Naive thymus-derived CD4-positive, alpha-beta T cell (primary cell): ENCODE measurements around the gene TMEM273. TPM values are rescaled to one million over a fixed set of nuclear protein-coding genes. Genes with fewer than 3 reads are reported as not detected.

Source experiments
- ATAC-seq: fragments of 150-1000 bp; cut with Tn5 transposase; 2 replicates; pipeline ENCODE4 v1.10.0; 2021; ENCODE audit warnings: mild to moderate bottlenecking, moderate library complexity
- CTCF ChIA-PET: fragments of 350-600 bp; sonication (Branson Sonifier 250); formaldehyde crosslinking; loops from one replicate; lab custom pipeline; 2021; ENCODE audit warnings: antibody characterized with exemption; lab: Charles Lee
- POLR2A ChIA-PET: fragments of 350-600 bp; sonication (Branson Sonifier 250); formaldehyde crosslinking; loops from one replicate; lab custom pipeline; 2021; ENCODE audit warnings: antibody characterized with exemption, inconsistent platforms; lab: Charles Lee
- DNase-seq, 9 donors: peaks; one replicate each; pipeline versions ENCODE4 v3.0.0 to v3.0.0-alpha.2; 2020 to 2022; ENCODE audit warnings: mixed read lengths in 1 of 9
- H3K27ac ChIP-seq: one replicate; pipeline ENCODE4 v1.7.0; 2013; ENCODE audit warnings: mild to moderate bottlenecking, low read depth, low read length, moderate library complexity
- H3K27me3 ChIP-seq, 2 donors: one replicate each; pipeline ENCODE4 v1.7.0; 2013; ENCODE audit warnings: low read length in 2 of 2, mild to moderate bottlenecking in 2 of 2, moderate library complexity in 2 of 2; ENCODE audit not compliant: control insufficient read depth in 2 of 2, insufficient read depth in 2 of 2
- H3K36me3 ChIP-seq, 3 experiments: 1 replicate in 2 of 3; 2 replicates in 1 of 3; pipeline ENCODE4 v1.7.0; 2013; ENCODE audit warnings: low read length in 3 of 3, mild to moderate bottlenecking in 3 of 3, moderate library complexity in 1 of 3; ENCODE audit not compliant: insufficient read depth in 3 of 3, control insufficient read depth in 2 of 3
- H3K4me1 ChIP-seq, 2 donors: one replicate each; pipeline ENCODE4 v1.7.0; 2013; ENCODE audit warnings: low read length in 2 of 2, mild to moderate bottlenecking in 2 of 2, moderate library complexity in 1 of 2; ENCODE audit not compliant: control insufficient read depth in 2 of 2, insufficient read depth in 2 of 2
- H3K4me3 ChIP-seq: 2 replicates; pipeline ENCODE4 v1.7.0; 2013; ENCODE audit warnings: mild to moderate bottlenecking, low read length
- H3K9me3 ChIP-seq, 3 experiments: 1 replicate in 2 of 3; 2 replicates in 1 of 3; pipeline ENCODE4 v1.7.0; 2013; ENCODE audit warnings: low read length in 3 of 3; ENCODE audit not compliant: control insufficient read depth in 2 of 3
- H3K27ac Mint-ChIP-seq, 9 donors: one replicate each; pipeline ENCODE4 v1.8.0; 2020 to 2022; ENCODE audit warnings: mixed read lengths in 9 of 9, mild to moderate bottlenecking in 8 of 9, moderate library complexity in 5 of 9, inconsistent platforms in 2 of 9
- H3K27me3 Mint-ChIP-seq, 5 donors: one replicate each; pipeline ENCODE4 v1.8.0; 2021 to 2022; ENCODE audit warnings: mixed read lengths in 5 of 5, mild to moderate bottlenecking in 1 of 5
- H3K36me3 Mint-ChIP-seq, 5 donors: one replicate each; pipeline ENCODE4 v1.8.0; 2020 to 2022; ENCODE audit warnings: mixed read lengths in 5 of 5, mild to moderate bottlenecking in 3 of 5, inconsistent platforms in 1 of 5
- H3K4me1 Mint-ChIP-seq, 7 donors: one replicate each; pipeline ENCODE4 v1.8.0; 2020 to 2022; ENCODE audit warnings: mixed read lengths in 7 of 7, mild to moderate bottlenecking in 3 of 7, inconsistent platforms in 1 of 7
- H3K4me3 Mint-ChIP-seq, 10 donors: one replicate each; pipeline ENCODE4 v1.8.0; 2020 to 2022; ENCODE audit warnings: mild to moderate bottlenecking in 10 of 10, mixed read lengths in 10 of 10, moderate library complexity in 6 of 10, inconsistent platforms in 2 of 10
- H3K9me3 Mint-ChIP-seq, 11 donors: one replicate each; pipeline ENCODE4 v1.8.0; 2020 to 2022; ENCODE audit warnings: mixed read lengths in 11 of 11, mild to moderate bottlenecking in 4 of 11, inconsistent platforms in 1 of 11, moderate library complexity in 1 of 11
- intact Hi-C, 2 donors: fragments of 100-400 bp; cut with micrococcal nuclease; formaldehyde crosslinking; loops; one replicate each; pipeline ENCODE4 v1.15.1; 2023
- polyA plus RNA-seq, 2 donors: library from polyadenylated mRNA; unstranded; fragments of 300-500 nt; fragmentation: Illumina TruSeq; gene quantifications; one replicate each; pipeline ENCODE4 v1.2.3, GENCODE V29; 2021
- total RNA-seq, 6 experiments: library from RNA in 5 of 6; stranded (reverse) in 5 of 6; gene quantifications; 1 replicate in 5 of 6; 2 replicates in 1 of 6; pipeline ENCODE4 v1.2.3 and lab custom pipeline; 2021 to 2026

Gene TMEM273
- total and polyA plus RNA-seq, 7 experiments from 2014 or later = 0.26 to 20.2 (median 1.8) TPM; not detected in 1

- ATAC-seq = no peak
- Histone ChIP-seq H3K4me3 (no peak overlapping the region), H3K4me1 (no peaks in the 10 kb centered on the region), H3K27ac (no peak overlapping the region), H3K36me3 (no peaks in the 10 kb centered on the region), H3K27me3 (no peaks in the 10 kb centered on the region), H3K9me3 (no peaks in the 10 kb centered on the region)
- CTCF ChIA-PET = no interaction called here
- Mint-ChIP-seq H3K27ac (peak overlapping the region in 1 of 9 donors; percentile 70), H3K9me3 (no peaks in the 10 kb centered on the region), H3K36me3 (peaks cover 0 to 9% (median 0%) of the 10 kb centered on the region in 5 donors), H3K4me3 (no peak overlapping the region), H3K4me1 (peaks cover 0 to 41% (median 0%) of the 10 kb centered on the region in 7 donors), H3K27me3 (peaks cover 0 to 23% (median 5%) of the 10 kb centered on the region in 5 donors)
- DNase-seq = no peak
- intact Hi-C loops = no loop called here
- POLR2A ChIA-PET = no interaction called here
These were observed 13.8 kb downstream of the TMEM273 start for GRCh38 chr10:49174261-49174925.

- no peak overlapping the region for H3K4me3 ChIP-seq
- H3K4me1 Mint-ChIP-seq = peaks cover 0 to 37% (median 0%) of the 10 kb centered on the region in 7 donors
- no peak overlapping the region for H3K27ac ChIP-seq
- no peaks in the 10 kb centered on the region for H3K9me3 Mint-ChIP-seq
- ATAC-seq (no peak), DNase-seq (no peak)
- intact Hi-C loops = no loop called here
- no peaks in the 10 kb centered on the region for H3K4me1 ChIP-seq
- no peak overlapping the region for H3K27ac Mint-ChIP-seq
- CTCF ChIA-PET = no interaction called here
- no peaks in the 10 kb centered on the region for H3K36me3 ChIP-seq
- POLR2A ChIA-PET = no interaction called here
- H3K27me3 Mint-ChIP-seq = peaks cover 0 to 23% (median 5%) of the 10 kb centered on the region in 5 donors
- H3K4me3 Mint-ChIP-seq = no peak overlapping the region
- peaks cover 0 to 8% (median 0%) of the 10 kb centered on the region in 5 donors for H3K36me3 Mint-ChIP-seq
- no peaks in the 10 kb centered on the region for H3K9me3 ChIP-seq
- H3K27me3 ChIP-seq = no peaks in the 10 kb centered on the region
These were observed 14.3 kb downstream of the TMEM273 start for GRCh38 chr10:49173853-49174252.

DNA sequence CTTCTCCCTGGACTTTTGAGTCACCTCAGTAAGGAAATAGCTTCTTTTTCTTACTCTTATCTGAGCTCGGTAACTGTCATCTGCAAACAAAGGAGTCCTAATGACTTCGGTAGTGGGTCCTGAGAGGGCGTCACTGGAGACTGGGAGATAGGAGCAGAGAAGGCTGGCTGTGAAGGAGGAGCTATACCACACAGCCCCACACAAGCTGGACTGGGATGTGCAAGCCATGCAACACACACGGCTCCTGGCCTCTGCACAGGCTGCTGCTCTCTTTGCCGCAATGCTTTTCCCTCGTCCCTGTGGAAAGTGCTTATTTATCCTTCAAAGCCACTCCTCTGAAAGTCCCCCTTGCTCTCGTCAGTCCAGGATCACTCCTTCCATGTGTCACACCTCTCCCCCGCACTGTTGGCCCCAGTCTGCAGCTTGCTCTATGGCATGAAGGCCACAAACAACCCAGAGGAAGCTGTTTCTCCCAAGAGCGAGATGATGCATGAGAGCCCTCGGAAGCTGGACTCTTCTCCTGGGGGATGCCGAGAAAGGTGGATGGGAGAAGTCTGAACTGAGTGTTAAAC lies 14.9 kb downstream of the TMEM273 start:
- DNase-seq = no peak
- CTCF ChIA-PET = no interaction called here
- H3K9me3 ChIP-seq = no peaks in the 10 kb centered on the region
- intact Hi-C loops = no loop called here
- H3K27me3 Mint-ChIP-seq = peaks cover 0 to 25% (median 5%) of the 10 kb centered on the region in 5 donors
- peaks cover 0 to 6% (median 0%) of the 10 kb centered on the region in 5 donors for H3K36me3 Mint-ChIP-seq
- POLR2A ChIA-PET = no interaction called here
- ATAC-seq = no peak
- no peak overlapping the region for H3K27ac ChIP-seq
- no peaks in the 10 kb centered on the region for H3K4me1 ChIP-seq
- no peak overlapping the region for H3K4me3 ChIP-seq
- no peak overlapping the region for H3K27ac Mint-ChIP-seq
- no peaks in the 10 kb centered on the region for H3K9me3 Mint-ChIP-seq
- no peaks in the 10 kb centered on the region for H3K27me3 ChIP-seq
- peaks cover 0 to 32% (median 0%) of the 10 kb centered on the region in 7 donors for H3K4me1 Mint-ChIP-seq
- H3K36me3 ChIP-seq = no peaks in the 10 kb centered on the region
- H3K4me3 Mint-ChIP-seq = no peak overlapping the region

- no peaks in the 10 kb centered on the region for H3K36me3 ChIP-seq
- no peak overlapping the region for H3K27ac Mint-ChIP-seq
- DNase-seq (no peak), ATAC-seq (no peak)
- no peak overlapping the region for H3K4me3 Mint-ChIP-seq
- ChIA-PET POLR2A (no interaction called here), CTCF (no interaction called here)
- H3K27me3 ChIP-seq = no peaks in the 10 kb centered on the region
- peaks cover 0 to 27% (median 0%) of the 10 kb centered on the region in 7 donors for H3K4me1 Mint-ChIP-seq
- H3K36me3 Mint-ChIP-seq = peaks cover 0 to 2% (median 0%) of the 10 kb centered on the region in 5 donors
- H3K9me3 Mint-ChIP-seq = no peaks in the 10 kb centered on the region
- H3K9me3 ChIP-seq = no peaks in the 10 kb centered on the region
- H3K27ac ChIP-seq = no peak overlapping the region
- intact Hi-C loops = no loop called here
- H3K4me3 ChIP-seq = no peak overlapping the region
- peaks cover 0 to 24% (median 5%) of the 10 kb centered on the region in 5 donors for H3K27me3 Mint-ChIP-seq
- H3K4me1 ChIP-seq = no peaks in the 10 kb centered on the region
These were observed 15.4 kb downstream of the TMEM273 start for GRCh38 chr10:49172777-49173132.

- Histone ChIP-seq H3K27ac (no peak overlapping the region), H3K4me1 (no peaks in the 10 kb centered on the region), H3K27me3 (no peaks in the 10 kb centered on the region), H3K9me3 (no peaks in the 10 kb centered on the region), H3K4me3 (no peak overlapping the region), H3K36me3 (no peaks in the 10 kb centered on the region)
- POLR2A ChIA-PET = no interaction called here
- H3K9me3 Mint-ChIP-seq = no peaks in the 10 kb centered on the region
- H3K4me3 Mint-ChIP-seq = no peak overlapping the region
- CTCF ChIA-PET = no interaction called here
- intact Hi-C loops = no loop called here
- H3K27me3 Mint-ChIP-seq = peaks cover 0 to 21% (median 5%) of the 10 kb centered on the region in 5 donors
- ATAC-seq = no peak
- H3K4me1 Mint-ChIP-seq = peaks cover 0 to 21% (median 0%) of the 10 kb centered on the region in 7 donors
- peaks cover 0 to 2% (median 0%) of the 10 kb centered on the region in 5 donors for H3K36me3 Mint-ChIP-seq
- no peak for DNase-seq
- H3K27ac Mint-ChIP-seq = no peak overlapping the region
These were observed 16.0 kb downstream of the TMEM273 start for GRCh38 chr10:49172061-49172776.

GRCh38 chr10:49171326-49172060 lies 16.7 kb downstream of the TMEM273 start:
- ATAC-seq = no peak
- Histone ChIP-seq H3K9me3 (no peaks in the 10 kb centered on the region), H3K36me3 (no peaks in the 10 kb centered on the region), H3K27ac (no peak overlapping the region), H3K4me1 (no peaks in the 10 kb centered on the region), H3K4me3 (no peak overlapping the region), H3K27me3 (no peaks in the 10 kb centered on the region)
- intact Hi-C loops = no loop called here
- H3K27ac Mint-ChIP-seq = no peak overlapping the region
- no peak overlapping the region for H3K4me3 Mint-ChIP-seq
- POLR2A ChIA-PET = no interaction called here
- H3K9me3 Mint-ChIP-seq = no peaks in the 10 kb centered on the region
- CTCF ChIA-PET = no interaction called here
- no peak for DNase-seq
- H3K4me1 Mint-ChIP-seq = peaks cover 0 to 17% (median 0%) of the 10 kb centered on the region in 7 donors
- peaks cover 0 to 18% (median 4%) of the 10 kb centered on the region in 5 donors for H3K27me3 Mint-ChIP-seq
- H3K36me3 Mint-ChIP-seq = peaks cover 0 to 2% (median 0%) of the 10 kb centered on the region in 5 donors
